SU-DHL-6 (cell line): Measurements from ENCODE around the gene RARA.
A peak's percentile ranks its signal among the peaks of the same experiment; 100 is the strongest.

ENCODE experiments used
- H2AFZ ChIP-seq: fragments of 200-600 bp; sonication (generic); 2 replicates; pipeline ENCODE4 v1.6.1; 2014; ENCODE audit warnings: low read depth, mild to moderate bottlenecking, moderate library complexity, mixed read lengths, antibody characterized with exemption, low read length; ENCODE audit not compliant: severe bottlenecking
- H3F3A ChIP-seq: fragments of 200-600 bp; shearing (Covaris generic); 2 replicates; pipeline ENCODE4 v1.6.0; 2016; ENCODE audit warnings: antibody characterized with exemption, mild to moderate bottlenecking; ENCODE audit not compliant: insufficient read depth
- H3K27ac ChIP-seq: fragments of 200-600 bp; sonication (generic); 2 replicates; pipeline ENCODE4 v1.5.1; 2016; ENCODE audit warnings: low read depth, mild to moderate bottlenecking, low read length, moderate library complexity, mixed read lengths
- H3K27me3 ChIP-seq: fragments of 200-600 bp; sonication (generic), shearing (Covaris generic); 2 replicates; pipeline ENCODE4 v1.6.0; 2014; ENCODE audit warnings: mild to moderate bottlenecking, low read length
- H3K36me3 ChIP-seq: fragments of 200-600 bp; sonication (generic); 2 replicates; pipeline ENCODE4 v1.6.1; 2014; ENCODE audit warnings: mild to moderate bottlenecking, low read length, mixed read lengths
- H3K4me2 ChIP-seq: fragments of 300-600, 200-600 bp; shearing (Covaris generic), sonication (generic); 2 replicates; pipeline ENCODE4 v1.6.0; 2014; ENCODE audit warnings: low read length, low read depth, mild to moderate bottlenecking; ENCODE audit not compliant: poor library complexity, severe bottlenecking
- H3K4me3 ChIP-seq: fragments of 200-600 bp; sonication (generic); 2 replicates; pipeline ENCODE4 v1.5.1; 2014; ENCODE audit warnings: antibody characterized with exemption, low read length, mild to moderate bottlenecking, mixed read lengths; ENCODE audit not compliant: insufficient read depth, poor library complexity, severe bottlenecking
- H3K79me2 ChIP-seq: fragments of 200-600 bp; sonication (generic); 2 replicates; pipeline ENCODE4 v1.6.1; 2014; ENCODE audit warnings: mild to moderate bottlenecking, low read length, moderate library complexity; ENCODE audit not compliant: insufficient read depth
- H3K9ac ChIP-seq: fragments of 200-600 bp; sonication (generic); 2 replicates; pipeline ENCODE4 v1.7.0; 2014; ENCODE audit warnings: mild to moderate bottlenecking, low read length
- H3K9me2 ChIP-seq: fragments of 200-600 bp; sonication (generic); replicated peaks from 2 replicates; pipeline ENCODE4 v1.6.1; 2014; ENCODE audit warnings: low read length; ENCODE audit not compliant: insufficient read depth
- H3K9me3 ChIP-seq: fragments of 200-600 bp; sonication (generic); 2 replicates; pipeline ENCODE4 v1.6.1; 2014; ENCODE audit warnings: low read length, mixed read lengths; ENCODE audit not compliant: insufficient read depth
- H4K20me1 ChIP-seq: fragments of 200-600 bp; sonication (generic); 2 replicates; pipeline ENCODE4 v1.6.1; 2014; ENCODE audit warnings: low read depth, mild to moderate bottlenecking, antibody characterized with exemption, low read length, moderate library complexity, mixed read lengths
- CTCF ChIP-seq: fragments of 200-600 bp; sonication (generic); IDR thresholded peaks from one replicate; pipeline ENCODE4 v1.5.1; 2017; ENCODE audit warnings: antibody characterized with exemption, mild to moderate bottlenecking, low read length, moderate library complexity; ENCODE audit not compliant: insufficient read depth, poor library complexity, severe bottlenecking
- EZH2phosphoT487 ChIP-seq: fragments of 200-600 bp; sonication (generic), shearing (Covaris generic); conservative IDR thresholded peaks from 2 replicates; pipeline ENCODE4 v1.6.1; 2018; ENCODE audit warnings: mild to moderate bottlenecking, antibody characterized with exemption, low read length, moderate library complexity, mixed read lengths

Gene RARA

GRCh38 chr17:40361925-40362695 is 53.1 kb downstream of the RARA start:
- Histone ChIP-seq H3K4me2 (peak overlapping the region; percentile 54), H3K4me3 (peak overlapping the region; percentile 49), H3F3A (no peaks in the 10 kb centered on the region), H3K36me3 (no peaks in the 10 kb centered on the region), H3K9me3 (no peaks in the 10 kb centered on the region), H3K27me3 (no peaks in the 10 kb centered on the region), H2AFZ (no peak overlapping the region), H3K9me2 (no peaks in the 10 kb centered on the region), H3K27ac (no peak overlapping the region), H4K20me1 (no peaks in the 10 kb centered on the region; the same call in 1 of the 2 replicates), H3K9ac (peak overlapping the region; percentile 51), H3K79me2 (no peaks in the 10 kb centered on the region)
- TF ChIP-seq CTCF (no peak), EZH2phosphoT487 (no peak)

GRCh38 chr17:40362696-40363110 is 53.7 kb downstream of the RARA start:
- H2AFZ ChIP-seq = no peak overlapping the region
- H3K4me2 ChIP-seq = peak overlapping the region; percentile 54
- no peak overlapping the region for H3K27ac ChIP-seq
- peak overlapping the region; percentile 49 for H3K4me3 ChIP-seq
- H3F3A ChIP-seq = no peaks in the 10 kb centered on the region
- H3K27me3 ChIP-seq = no peaks in the 10 kb centered on the region
- H3K9me2 ChIP-seq = no peaks in the 10 kb centered on the region
- TF ChIP-seq CTCF (peak; percentile 90), EZH2phosphoT487 (no peak)
- no peaks in the 10 kb centered on the region for H3K9me3 ChIP-seq
- peak overlapping the region; percentile 51 for H3K9ac ChIP-seq
- no peaks in the 10 kb centered on the region for H3K79me2 ChIP-seq
- H3K36me3 ChIP-seq = no peaks in the 10 kb centered on the region
- H4K20me1 ChIP-seq = no peaks in the 10 kb centered on the region; the same call in 1 of the 2 replicates

- Histone ChIP-seq H3F3A (no peaks in the 10 kb centered on the region), H3K27ac (no peak overlapping the region), H3K4me3 (peak overlapping the region; percentile 49), H3K36me3 (no peaks in the 10 kb centered on the region), H4K20me1 (no peaks in the 10 kb centered on the region; the same call in 1 of the 2 replicates), H3K79me2 (no peaks in the 10 kb centered on the region), H3K9me3 (no peaks in the 10 kb centered on the region), H3K9ac (peak overlapping the region; percentile 51), H3K27me3 (no peaks in the 10 kb centered on the region), H2AFZ (no peak overlapping the region), H3K4me2 (peak overlapping the region; percentile 54), H3K9me2 (no peaks in the 10 kb centered on the region)
- TF ChIP-seq CTCF = no peak
- no peak for TF ChIP-seq EZH2phosphoT487
These were observed 54.3 kb downstream of the RARA start for GRCh38 chr17:40363111-40363827.
